Omental fat pad (tissue), 4 donors: ENCODE data around the gene PAX8. TPM values are rescaled to one million over a fixed set of nuclear protein-coding genes. Genes with fewer than 3 reads are reported as not detected.

Experiments
- ATAC-seq: fragments of 150-250 bp; one replicate; pipeline ENCODE4 v1.9.1; 2016; ENCODE audit warnings: mild to moderate bottlenecking, moderate library complexity; ENCODE audit not compliant: low FRiP score
- DNase-seq: peaks from one replicate; pipeline ENCODE4 v3.0.0-alpha.2; 2019; ENCODE audit warnings: low spot score
- CTCF ChIP-seq, 3 donors: fragments of 450-650 bp; IDR thresholded peaks; one replicate each; pipeline ENCODE4 v1.5.1; 2016 to 2017; ENCODE audit warnings: antibody characterized with exemption in 3 of 3, mild to moderate bottlenecking in 3 of 3, moderate library complexity in 2 of 3
- total RNA-seq, 4 donors: library from RNA; depleted of rRNA; stranded (reverse); fragments of >200 nt; gene quantifications; one replicate each; pipeline ENCODE4 v1.1.0, GENCODE V29; 2016

Gene PAX8
- total RNA-seq, 4 donors from 2014 or later, result 2.8 to 9.4 (median 5.8) TPM

- no peak for ATAC-seq
- no peak for DNase-seq
- TF ChIP-seq CTCF (IDR thresholded peaks at IDR 0.05), result no peak
These were observed 80.5 kb downstream of the PAX8 start for GRCh38 chr2:113198048-113198789.

GRCh38 chr2:113197347-113198047, 81.2 kb downstream of the PAX8 start:
- no peak for TF ChIP-seq CTCF (IDR thresholded peaks at IDR 0.05)
- ATAC-seq (no peak), DNase-seq (no peak)

- no peak for TF ChIP-seq CTCF (IDR thresholded peaks at IDR 0.05)
- DNase-seq (no peak), ATAC-seq (no peak)
These were observed 81.9 kb downstream of the PAX8 start for GRCh38 chr2:113196839-113197238.

- ATAC-seq, result no peak
- TF ChIP-seq CTCF (IDR thresholded peaks at IDR 0.05), result no peak
- no peak for DNase-seq
These were observed 82.7 kb downstream of the PAX8 start for GRCh38 chr2:113195923-113196501.

GRCh38 chr2:113192459-113193100, 86.1 kb downstream of the PAX8 start:
- TF ChIP-seq CTCF (IDR thresholded peaks at IDR 0.05), result no peak
- no peak for ATAC-seq
- no peak for DNase-seq

- ATAC-seq, result no peak
- no peak for DNase-seq
- no peak for TF ChIP-seq CTCF (IDR thresholded peaks at IDR 0.05)
These were observed 87.8 kb downstream of the PAX8 start for GRCh38 chr2:113190871-113191270.
